ENCODE data around the gene MCRIP2. TPM values are rescaled to one million over a fixed set of nuclear protein-coding genes. Genes with fewer than 3 reads are reported as not detected.

Gene MCRIP2
- total and polyA plus RNA-seq, 7 experiments from 2014 or later: 21.4 to 35.8 (median 28.8) TPM

GRCh38 chr16:672851-673250 is 31.2 kb downstream of the MCRIP2 start:
- Histone ChIP-seq H3K4me1 (ENCODE audit: control insufficient read depth in 2 of 2, insufficient read depth in 2 of 2, low read length in 2 of 2) (no peaks in the 10 kb centered on the region), H3K36me3 (ENCODE audit: control insufficient read depth in 2 of 3, insufficient read depth in 3 of 3, low read length in 3 of 3) (peaks cover 0 to 56% (median 3%) of the 10 kb centered on the region in 3 experiments), H3K4me3 (ENCODE audit: low read length) (no peak overlapping the region), H3K27ac (ENCODE audit: low read depth, low read length) (no peak overlapping the region), H3K27me3 (ENCODE audit: control insufficient read depth in 2 of 2, insufficient read depth in 2 of 2, low read length in 2 of 2) (no peaks in the 10 kb centered on the region), H3K9me3 (ENCODE audit: control insufficient read depth in 2 of 3, low read length in 3 of 3) (no peaks in the 10 kb centered on the region)
- DNase-seq: no peak
- no peaks in the 10 kb centered on the region for H3K9me3 Mint-ChIP-seq
- ChIA-PET CTCF (no interaction called here), POLR2A (interaction anchor here (0.9 to 1.0 kb wide), 2 partner anchors 17 to 22 kb away, joined by 3 to 4 read pairs; partner anchors contain the start of gene WDR24)
- H3K4me1 Mint-ChIP-seq: peaks cover 0 to 11% (median 5%) of the 10 kb centered on the region in 7 donors
- peaks cover 0 to 7% (median 0%) of the 10 kb centered on the region in 5 donors for H3K27me3 Mint-ChIP-seq
- H3K36me3 Mint-ChIP-seq: peaks cover 0 to 10% (median 3%) of the 10 kb centered on the region in 5 donors
- H3K4me3 Mint-ChIP-seq: no peak overlapping the region
- intact Hi-C loops (cut with micrococcal nuclease): no loop called here
- no peak overlapping the region for H3K27ac Mint-ChIP-seq
- no peak for ATAC-seq

- peaks cover 0 to 56% (median 3%) of the 10 kb centered on the region in 3 experiments for H3K36me3 ChIP-seq (ENCODE audit: control insufficient read depth in 2 of 3, insufficient read depth in 3 of 3, low read length in 3 of 3)
- ChIA-PET CTCF (no interaction called here), POLR2A (interaction anchor here (1.0 to 1.2 kb wide), 2 partner anchors 16 to 22 kb away, joined by 3 to 4 read pairs; partner anchors contain the start of gene WDR24)
- H3K4me1 ChIP-seq (ENCODE audit: control insufficient read depth in 2 of 2, insufficient read depth in 2 of 2, low read length in 2 of 2): no peaks in the 10 kb centered on the region
- H3K27ac Mint-ChIP-seq: no peak overlapping the region
- peaks cover 0 to 7% (median 0%) of the 10 kb centered on the region in 5 donors for H3K27me3 Mint-ChIP-seq
- H3K4me3 Mint-ChIP-seq: no peak overlapping the region
- no peaks in the 10 kb centered on the region for H3K27me3 ChIP-seq (ENCODE audit: control insufficient read depth in 2 of 2, insufficient read depth in 2 of 2, low read length in 2 of 2)
- no peaks in the 10 kb centered on the region for H3K9me3 Mint-ChIP-seq
- H3K4me3 ChIP-seq (ENCODE audit: low read length): no peak overlapping the region
- ATAC-seq (no peak), DNase-seq (no peak)
- H3K27ac ChIP-seq (ENCODE audit: low read depth, low read length): no peak overlapping the region
- H3K9me3 ChIP-seq (ENCODE audit: control insufficient read depth in 2 of 3, low read length in 3 of 3): no peaks in the 10 kb centered on the region
- intact Hi-C loops (cut with micrococcal nuclease): no loop called here
- peaks cover 0 to 10% (median 5%) of the 10 kb centered on the region in 7 donors for H3K4me1 Mint-ChIP-seq
- peaks cover 0 to 10% (median 3%) of the 10 kb centered on the region in 5 donors for H3K36me3 Mint-ChIP-seq
Observed at GRCh38 chr16:673399-673991, 31.9 kb downstream of the MCRIP2 start.

- no peaks in the 10 kb centered on the region for H3K9me3 ChIP-seq (ENCODE audit: control insufficient read depth in 2 of 3, low read length in 3 of 3)
- no peak overlapping the region for H3K27ac ChIP-seq (ENCODE audit: low read depth, low read length)
- no peak overlapping the region for H3K4me3 ChIP-seq (ENCODE audit: low read length)
- Mint-ChIP-seq H3K4me3 (peak overlapping the region in 2 of 10 donors; percentile 45 to 51), H3K9me3 (no peaks in the 10 kb centered on the region), H3K36me3 (peaks cover 0 to 10% (median 3%) of the 10 kb centered on the region in 5 donors), H3K27me3 (peaks cover 0 to 7% (median 0%) of the 10 kb centered on the region in 5 donors), H3K4me1 (peaks cover 0 to 14% (median 5%) of the 10 kb centered on the region in 7 donors), H3K27ac (no peak overlapping the region)
- no peaks in the 10 kb centered on the region for H3K27me3 ChIP-seq (ENCODE audit: control insufficient read depth in 2 of 2, insufficient read depth in 2 of 2, low read length in 2 of 2)
- no peak for DNase-seq
- peaks cover 0 to 53% (median 3%) of the 10 kb centered on the region in 3 experiments for H3K36me3 ChIP-seq (ENCODE audit: control insufficient read depth in 2 of 3, insufficient read depth in 3 of 3, low read length in 3 of 3)
- H3K4me1 ChIP-seq (ENCODE audit: control insufficient read depth in 2 of 2, insufficient read depth in 2 of 2, low read length in 2 of 2): no peaks in the 10 kb centered on the region
- intact Hi-C loops (cut with micrococcal nuclease): no loop called here
- CTCF ChIA-PET: no interaction called here
- POLR2A ChIA-PET: interaction anchor here (0.6 to 3.1 kb wide), 4 partner anchors 21 to 537 kb away, joined by 3 to 12 read pairs (median 3); no protein-coding TSS in a partner anchor
- ATAC-seq: no peak
Observed at GRCh38 chr16:674214-674881, 32.7 kb downstream of the MCRIP2 start.

GRCh38 chr16:674968-675883 is 33.6 kb downstream of the MCRIP2 start, which contains the start of gene RHBDL1:
TSS of gene RHBDL1 (plus strand) at chr16:675671. CDS start at chr16:675791, 120 bp downstream.
- peaks cover 0 to 14% (median 4%) of the 10 kb centered on the region in 7 donors for H3K4me1 Mint-ChIP-seq
- H3K4me1 ChIP-seq (ENCODE audit: control insufficient read depth in 2 of 2, insufficient read depth in 2 of 2, low read length in 2 of 2): no peaks in the 10 kb centered on the region
- ChIA-PET CTCF (no interaction called here), POLR2A (interaction anchor here (0.6 to 3.1 kb wide), 5 partner anchors 9 to 538 kb away, joined by 3 to 12 read pairs (median 3); partner anchors contain the start of gene JMJD8)
- H3K4me3 Mint-ChIP-seq: peak within 1 kb of the TSS in 7 of 10 donors; percentile 13 to 71 (median 51)
- ATAC-seq: no peak
- intact Hi-C loops (cut with micrococcal nuclease): no loop called here
- H3K9me3 Mint-ChIP-seq: no peaks in the 10 kb centered on the region
- H3K36me3 Mint-ChIP-seq: peaks cover 0 to 8% (median under 1%) of the 10 kb centered on the region in 5 donors
- no peaks in the 10 kb centered on the region for H3K27me3 ChIP-seq (ENCODE audit: control insufficient read depth in 2 of 2, insufficient read depth in 2 of 2, low read length in 2 of 2)
- no peak within 1 kb of the TSS for H3K27ac Mint-ChIP-seq
- no peak for DNase-seq
- no peak within 1 kb of the TSS for H3K4me3 ChIP-seq (ENCODE audit: low read length)
- peaks cover 0 to 47% (median 2%) of the 10 kb centered on the region in 3 experiments for H3K36me3 ChIP-seq (ENCODE audit: control insufficient read depth in 2 of 3, insufficient read depth in 3 of 3, low read length in 3 of 3)
- H3K27ac ChIP-seq (ENCODE audit: low read depth, low read length): no peak within 1 kb of the TSS
- H3K27me3 Mint-ChIP-seq: peaks cover 0 to 7% (median 0%) of the 10 kb centered on the region in 5 donors
- no peaks in the 10 kb centered on the region for H3K9me3 ChIP-seq (ENCODE audit: control insufficient read depth in 2 of 3, low read length in 3 of 3)

- no peak for DNase-seq
- no peak for ATAC-seq
- Mint-ChIP-seq H3K36me3 (peaks cover 0 to 7% (median 0%) of the 10 kb centered on the region in 5 donors), H3K27me3 (peaks cover 0 to 7% (median 0%) of the 10 kb centered on the region in 5 donors), H3K4me1 (peaks cover 0 to 16% (median 6%) of the 10 kb centered on the region in 7 donors), H3K9me3 (no peaks in the 10 kb centered on the region), H3K27ac (no peak overlapping the region), H3K4me3 (peak overlapping the region in 1 of 10 donors; percentile 60)
- ChIA-PET POLR2A (interaction anchor here (0.9 to 3.1 kb wide), 5 partner anchors 8 to 20 kb away, joined by 3 to 12 read pairs (median 3); partner anchors contain the start of genes JMJD8 and RHOT2), CTCF (no interaction called here)
- Histone ChIP-seq H3K9me3 (ENCODE audit: control insufficient read depth in 2 of 3, low read length in 3 of 3) (no peaks in the 10 kb centered on the region), H3K4me3 (ENCODE audit: low read length) (no peak overlapping the region), H3K4me1 (ENCODE audit: control insufficient read depth in 2 of 2, insufficient read depth in 2 of 2, low read length in 2 of 2) (peaks cover 1 to 4% of the 10 kb centered on the region in 2 donors), H3K36me3 (ENCODE audit: control insufficient read depth in 2 of 3, insufficient read depth in 3 of 3, low read length in 3 of 3) (peaks cover 0 to 39% (median 0%) of the 10 kb centered on the region in 3 experiments), H3K27ac (ENCODE audit: low read depth, low read length) (no peak overlapping the region), H3K27me3 (ENCODE audit: control insufficient read depth in 2 of 2, insufficient read depth in 2 of 2, low read length in 2 of 2) (no peaks in the 10 kb centered on the region)
- intact Hi-C loops (cut with micrococcal nuclease): no loop called here
Observed at GRCh38 chr16:675884-676564, 34.4 kb downstream of the MCRIP2 start.

Data from naive thymus-derived CD4-positive, alpha-beta T cell (primary cell).